Right lobe of liver (tissue), 6 donors: ENCODE data around the gene BPIFB3. TPM values are rescaled to one million over a fixed set of nuclear protein-coding genes. Genes with fewer than 3 reads are reported as not detected.
"Not testable (repeated sequence)": the region's sequence is repeated elsewhere in the genome, so short reads cannot be mapped to it uniquely, and the experiment has no call there.

ENCODE experiments used
- ATAC-seq, 4 donors: fragments of 200-7000 bp; cut with Tn5 transposase; one replicate each; pipeline ENCODE4 v1.9.1; 2020; ENCODE audit warnings: mild to moderate bottlenecking in 4 of 4, moderate library complexity in 4 of 4
- DNase-seq, 3 donors: peaks; one replicate each; pipeline ENCODE4 v3.0.0-alpha.2; 2020
- H3K27ac ChIP-seq, 3 donors: fragments of 200-600 bp; one replicate each; pipeline ENCODE4 v1.8.0; 2022
- H3K27me3 ChIP-seq, 2 donors: fragments of 200-600 bp; one replicate each; pipeline ENCODE4 v1.8.0; 2022
- H3K36me3 ChIP-seq, 4 donors: fragments of 200-600 bp; sonication (generic) in 1 of 4; one replicate each; pipeline versions ENCODE4 v1.5.1 to v1.8.0; 2017 to 2022; ENCODE audit warnings: control low read depth in 1 of 4
- H3K4me1 ChIP-seq, 4 donors: fragments of 200-600 bp; sonication (generic) in 1 of 4; one replicate each; pipeline versions ENCODE4 v1.5.1 to v1.8.0; 2017 to 2022; ENCODE audit warnings: control low read depth in 1 of 4
- H3K4me3 ChIP-seq, 3 donors: fragments of 200-600 bp; one replicate each; pipeline ENCODE4 v1.8.0; 2022
- H3K9me3 ChIP-seq, 4 donors: fragments of 200-600 bp; sonication (generic) in 1 of 4; one replicate each; pipeline versions ENCODE4 v1.5.1 to v1.8.0; 2017 to 2022; ENCODE audit warnings: control low read depth in 1 of 4
- POLR2A ChIP-seq: fragments of 450-650 bp; IDR thresholded peaks from one replicate; pipeline ENCODE4 v1.6.1; 2017; ENCODE audit warnings: antibody characterized with exemption, mild to moderate bottlenecking
- WGBS: methylation state at CpG from one replicate; pipeline ENCODE4 v1.1.6; 2018; ENCODE audit warnings: low coverage, low lambda C conversion rate; ENCODE audit not compliant: insufficient coverage; ENCODE audit errors: missing lambda C conversion rate; 5-methylcytosine and 5-hydroxymethylcytosine counted together
- intact Hi-C, 2 donors: fragments of 100-400 bp; cut with DNase I; formaldehyde crosslinking; loops; one replicate each; pipeline versions ENCODE4 v1.11.2 to v1.14.1; 2022
- total RNA-seq, 6 experiments: library from RNA; depleted of rRNA in 2 of 6; stranded (reverse); fragments of >200 nt in 2 of 6; fragmentation: NEBNext Ultra II Directional in 3 of 6; extraction: Animal tissue kit (Norgen Biotek cat#: 25700) in 3 of 6; gene quantifications; one replicate each; pipeline versions ENCODE4 v1.1.0 to v1.2.4, GENCODE V29; 2016 to 2023
- TF ChIP-seq, protein P1 (sequence below), 4 donors: fragments of 200-600 bp in 3 of 4; fragments of 450-650 bp in 1 of 4; IDR thresholded peaks; one replicate each; pipeline versions ENCODE4 v1.5.1 to v1.8.0; 2016 to 2022; ENCODE audit warnings: antibody characterized with exemption in 4 of 4, mild to moderate bottlenecking in 2 of 4
- donor health status: DM: no; HTN: yes; CAD: no.
- donor health status: DM: no; HTN: no; CAD: no.
- donor health status: DM: no; HTN: no; CAD: no.
- donor health status: DM: no; HTN: yes; CAD: no.
- donor health status: DM: no; HTN: yes; CAD: no.

The BPIFB3 gene
- total RNA-seq, 6 experiments from 2014 or later: not detected

DNA sequence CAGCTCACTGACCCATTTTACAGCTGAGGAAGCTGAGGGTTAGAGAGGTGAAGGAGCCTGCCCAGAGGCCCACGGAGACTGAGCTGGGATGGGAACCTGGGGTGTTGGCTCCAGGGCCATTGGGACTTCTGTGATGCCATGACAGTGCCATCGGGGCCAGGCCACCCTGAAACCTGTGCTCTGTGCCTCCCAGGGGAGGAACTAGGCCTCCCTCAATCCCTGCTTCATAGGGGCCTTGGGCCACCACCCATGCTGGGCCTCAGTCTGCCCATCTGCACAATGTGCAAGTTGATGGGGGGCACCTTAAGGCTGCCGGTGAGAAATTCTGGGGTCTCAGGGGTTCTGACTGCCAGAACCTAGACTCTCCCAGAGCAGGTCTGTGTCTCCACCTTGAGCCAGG is 50.6 kb downstream of the BPIFB3 start:
- intact Hi-C loops: loop anchor here in 1 of 2 donors (10.0 kb wide), 1 partner anchor 180 kb away; the partner anchor contains the start of gene BPIFB1

DNA sequence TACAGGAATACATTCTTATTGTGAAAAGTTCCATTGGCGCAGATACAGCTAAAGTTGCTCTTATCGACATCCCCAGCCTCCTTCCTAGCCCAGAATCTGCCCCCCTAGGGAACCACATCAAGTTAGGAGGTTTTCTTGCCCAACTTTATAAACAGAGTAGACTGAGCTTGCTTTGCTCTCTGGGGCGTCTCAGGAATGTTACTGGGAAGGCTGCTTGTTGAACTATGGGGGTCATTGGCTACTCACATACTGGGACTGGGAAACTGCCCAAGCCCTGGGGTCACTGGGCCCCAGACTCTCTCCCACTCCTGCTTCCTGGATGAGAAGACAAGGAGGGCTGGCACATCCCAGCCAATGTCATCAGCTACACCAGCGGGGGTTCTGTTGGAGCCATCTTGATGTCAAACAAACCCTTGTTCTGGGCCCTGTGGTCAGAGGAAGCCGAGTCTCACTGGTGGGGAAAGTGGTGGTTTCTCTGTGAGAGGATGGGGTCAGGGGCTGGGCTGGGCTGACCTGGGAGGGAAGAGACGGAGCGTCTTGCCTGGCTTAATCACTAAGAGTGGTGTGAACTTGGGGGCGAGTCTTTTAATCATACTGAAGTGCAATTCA is 51.7 kb downstream of the BPIFB3 start:
- TF ChIP-seq, protein P1, sequence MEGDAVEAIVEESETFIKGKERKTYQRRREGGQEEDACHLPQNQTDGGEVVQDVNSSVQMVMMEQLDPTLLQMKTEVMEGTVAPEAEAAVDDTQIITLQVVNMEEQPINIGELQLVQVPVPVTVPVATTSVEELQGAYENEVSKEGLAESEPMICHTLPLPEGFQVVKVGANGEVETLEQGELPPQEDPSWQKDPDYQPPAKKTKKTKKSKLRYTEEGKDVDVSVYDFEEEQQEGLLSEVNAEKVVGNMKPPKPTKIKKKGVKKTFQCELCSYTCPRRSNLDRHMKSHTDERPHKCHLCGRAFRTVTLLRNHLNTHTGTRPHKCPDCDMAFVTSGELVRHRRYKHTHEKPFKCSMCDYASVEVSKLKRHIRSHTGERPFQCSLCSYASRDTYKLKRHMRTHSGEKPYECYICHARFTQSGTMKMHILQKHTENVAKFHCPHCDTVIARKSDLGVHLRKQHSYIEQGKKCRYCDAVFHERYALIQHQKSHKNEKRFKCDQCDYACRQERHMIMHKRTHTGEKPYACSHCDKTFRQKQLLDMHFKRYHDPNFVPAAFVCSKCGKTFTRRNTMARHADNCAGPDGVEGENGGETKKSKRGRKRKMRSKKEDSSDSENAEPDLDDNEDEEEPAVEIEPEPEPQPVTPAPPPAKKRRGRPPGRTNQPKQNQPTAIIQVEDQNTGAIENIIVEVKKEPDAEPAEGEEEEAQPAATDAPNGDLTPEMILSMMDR (IDR thresholded peaks at IDR 0.05): no peak
- no peak for TF ChIP-seq POLR2A
- Histone ChIP-seq H3K9me3 (no peaks in the 10 kb centered on the region), H3K27ac (peak overlapping the region in 1 of 3 donors; percentile 35), H3K4me3 (no peak overlapping the region), H3K4me1 (peaks cover 0 to 15% (median 0%) of the 10 kb centered on the region in 4 donors), H3K27me3 (no peaks in the 10 kb centered on the region), H3K36me3 (no peaks in the 10 kb centered on the region)
- ATAC-seq (peak in 2 of 4 donors; percentile 7 to 15), DNase-seq (no peak)
- WGBS: 67% methylated on average over 7 of the region's 8 CpGs
- intact Hi-C loops: loop anchor here in 1 of 2 donors (10.0 kb wide), 1 partner anchor 179 kb away; the partner anchor contains the start of gene BPIFB1

More for the DNA sequence above, 50.6 kb downstream of the BPIFB3 start:
- peaks cover 0 to 15% (median 0%) of the 10 kb centered on the region in 4 donors for H3K4me1 ChIP-seq
- WGBS: no CpG with 5 or more reads among the region's 3 CpGs
- DNase-seq (no peak), ATAC-seq (no peak)
- H3K27ac ChIP-seq: no peak overlapping the region
- no peak for TF ChIP-seq POLR2A
- TF ChIP-seq, protein P1 (IDR thresholded peaks at IDR 0.05): no peak
- H3K27me3 ChIP-seq: no peaks in the 10 kb centered on the region
- no peak overlapping the region for H3K4me3 ChIP-seq
- H3K36me3 ChIP-seq: no peaks in the 10 kb centered on the region
- no peaks in the 10 kb centered on the region for H3K9me3 ChIP-seq

- intact Hi-C loops: loop anchor here in 1 of 2 donors (10.0 kb wide), 1 partner anchor 179 kb away; the partner anchor contains the start of gene BPIFB1
- WGBS: 26% methylated on average over 7 of the region's 7 CpGs
- not testable (repeated sequence) for H3K9me3 ChIP-seq, H3K36me3 ChIP-seq, H3K27me3 ChIP-seq, H3K4me3 ChIP-seq
- ATAC-seq (peak in 3 of 4 donors; percentile 84 to 96 (median 92)), DNase-seq (peak in 2 of 3 donors; percentile 36 to 70)
- peak overlapping the region in 1 of 3 donors; percentile 47 for H3K27ac ChIP-seq
- peaks cover 0 to 15% (median 0%) of the 10 kb centered on the region in 4 donors for H3K4me1 ChIP-seq
These were observed 52.4 kb downstream of the BPIFB3 start for GRCh38 chr20:33106058-33106620.

DNA sequence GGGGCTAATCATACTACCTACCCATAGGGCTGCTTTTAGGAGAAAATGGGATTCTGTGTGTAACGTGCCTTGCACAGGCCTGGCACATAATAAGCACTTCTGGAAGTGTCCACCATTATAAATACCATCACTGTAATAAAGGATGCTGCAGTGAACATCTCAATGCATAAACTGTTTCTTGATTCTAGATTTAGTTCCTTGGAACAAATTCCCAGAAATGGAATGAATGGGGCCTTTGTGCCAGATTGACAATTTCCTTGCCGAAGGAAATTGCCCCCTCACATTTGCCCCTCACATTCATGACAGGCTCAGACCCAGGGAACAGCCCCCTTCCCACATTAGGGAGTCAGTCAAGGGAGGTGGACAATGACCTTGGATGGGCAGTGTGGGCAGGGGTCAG is 55.0 kb downstream of the BPIFB3 start:
- DNase-seq (no peak), ATAC-seq (no peak)
- peaks cover 0 to 31% (median 3%) of the 10 kb centered on the region in 4 donors for H3K4me1 ChIP-seq
- no peaks in the 10 kb centered on the region for H3K36me3 ChIP-seq
- WGBS: 70% methylated on average over 2 of the region's 2 CpGs
- no peak overlapping the region for H3K27ac ChIP-seq
- no peak overlapping the region for H3K4me3 ChIP-seq
- intact Hi-C loops: loop anchor here in 1 of 2 donors (10.0 kb wide), 1 partner anchor 176 kb away; the partner anchor contains the start of gene BPIFB1
- H3K27me3 ChIP-seq: no peaks in the 10 kb centered on the region
- TF ChIP-seq POLR2A: no peak
- TF ChIP-seq, protein P1 (IDR thresholded peaks at IDR 0.05): no peak
- no peaks in the 10 kb centered on the region for H3K9me3 ChIP-seq
